Measurements from ENCODE around the gene PRKAG3.

The PRKAG3 gene

DNA sequence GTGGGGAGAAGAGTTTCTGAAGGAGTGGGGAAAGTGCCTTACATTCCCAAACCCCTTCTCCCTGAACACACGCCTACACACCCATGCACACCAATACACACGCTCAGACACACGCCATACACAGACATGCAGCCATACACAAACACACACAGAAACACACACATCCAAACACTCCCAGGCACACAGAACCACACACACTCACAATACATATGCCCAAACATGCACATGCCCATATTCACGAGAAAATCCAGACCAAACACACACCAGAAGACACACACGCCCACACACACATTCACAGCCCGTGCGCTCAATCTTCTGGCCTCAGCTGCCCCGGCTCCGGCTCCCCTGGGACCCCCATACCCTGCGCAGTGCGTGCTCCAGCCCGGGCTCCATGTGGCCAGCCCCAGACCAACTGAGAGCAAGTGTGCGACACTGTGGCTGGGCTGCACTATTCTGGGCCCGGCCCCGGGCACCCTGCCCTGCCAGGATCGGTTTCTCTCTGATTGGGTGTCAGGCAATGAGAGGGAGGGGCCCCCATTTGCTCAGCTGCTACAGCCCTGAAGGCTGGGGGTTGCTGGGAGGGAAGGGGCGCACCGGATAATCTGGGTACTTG, at the start of gene PRKAG3:
Gene PRKAG3 (minus strand): TSS at position 426 of the 613 bp plus-strand sequence.
- no peak for DNase-seq

DNA sequence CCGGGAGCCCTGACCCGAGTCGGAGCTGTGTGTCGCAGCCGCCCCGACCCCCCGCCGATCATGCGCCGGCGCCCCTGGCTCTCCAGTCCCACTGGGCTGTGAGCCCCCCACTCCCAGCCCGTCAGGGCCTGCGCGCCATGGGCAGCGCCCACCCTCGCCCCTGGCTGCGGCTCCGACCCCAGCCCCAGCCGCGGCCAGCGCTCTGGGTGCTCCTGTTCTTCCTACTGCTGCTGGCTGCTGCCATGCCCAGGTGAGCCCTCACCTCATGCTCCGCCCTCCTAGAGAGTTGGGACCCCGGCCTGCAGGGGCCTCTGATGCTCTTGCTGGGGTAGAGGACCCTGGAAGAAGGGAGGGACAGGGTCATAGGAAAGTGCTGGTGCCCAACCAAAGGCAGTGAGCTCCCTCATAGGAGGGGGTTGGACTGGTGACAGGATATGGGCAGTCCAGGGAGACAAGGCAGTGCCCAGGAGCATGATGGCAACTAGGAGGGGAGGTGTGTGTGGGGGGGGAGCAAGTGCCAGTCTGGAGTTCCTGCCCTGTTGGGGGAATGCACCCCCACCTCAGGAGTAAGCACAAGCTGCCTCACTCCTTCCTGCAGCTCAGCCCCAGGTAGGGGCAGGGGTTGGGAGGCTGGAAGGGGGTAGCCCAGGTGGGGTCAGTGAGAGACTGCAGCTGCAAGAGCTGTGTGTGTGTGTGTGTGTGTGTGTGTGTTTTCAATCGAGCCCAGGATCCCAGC, 49.4 kb upstream of the PRKAG3 start:
- DNase-seq = no peak

DNA sequence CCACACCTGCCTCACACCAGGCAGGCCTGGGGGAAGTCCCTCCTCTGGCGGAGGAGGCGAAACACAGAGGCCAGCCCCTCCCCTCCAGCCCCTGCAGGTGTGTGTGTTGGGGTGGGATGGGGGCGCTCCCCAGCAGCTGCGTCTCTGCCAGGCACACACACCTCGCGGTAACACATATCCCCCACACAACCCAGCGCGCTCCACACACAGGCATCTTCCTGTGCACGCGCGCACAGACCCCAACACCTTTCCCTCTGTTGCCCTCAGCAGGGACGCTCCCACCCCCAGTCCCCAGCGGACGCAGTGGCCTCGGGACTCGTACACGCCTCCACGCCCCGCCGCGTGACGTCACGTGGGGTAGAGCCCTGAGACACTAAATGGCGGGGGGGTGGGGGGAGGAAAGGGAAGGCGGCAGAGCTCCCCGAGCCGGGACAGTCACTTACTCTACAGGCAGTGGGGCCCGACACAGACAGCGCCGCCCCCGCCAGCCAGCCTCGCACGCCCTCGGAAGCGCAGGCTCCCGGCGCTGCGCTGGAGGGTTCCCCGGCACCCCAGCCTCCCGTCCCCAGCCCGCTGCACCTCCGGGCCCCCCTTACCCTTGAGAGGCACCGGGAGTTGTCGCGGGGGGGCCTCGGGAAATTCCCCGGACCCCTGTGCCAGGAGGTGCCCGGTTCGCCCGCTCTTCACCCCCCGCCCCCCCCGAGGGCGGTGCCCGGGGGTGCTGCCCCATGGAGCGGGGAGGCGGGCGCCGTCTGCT, 48.7 kb upstream of the PRKAG3 start, which contains the start of gene WNT10A:
Gene WNT10A (plus strand): TSS at position 751 of the 757 bp plus-strand sequence. CDS start 144 bp downstream, outside the sequence.
- no peak for DNase-seq

DNA sequence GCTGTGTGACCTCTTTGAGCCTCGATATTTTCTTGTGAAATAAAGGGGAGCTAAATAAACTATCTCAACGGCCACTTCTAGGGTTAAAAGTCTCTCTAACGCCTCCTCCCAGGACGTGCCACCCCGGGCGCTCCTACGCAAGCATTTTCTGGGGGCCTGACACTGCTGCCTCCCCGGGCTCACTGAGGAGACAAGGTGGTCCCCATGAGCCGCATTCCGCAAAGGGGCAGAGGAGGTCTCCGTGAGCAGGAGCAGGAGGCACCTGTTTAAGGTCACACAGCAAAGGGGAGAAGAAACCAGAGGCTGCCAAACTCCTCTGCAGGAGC, 48.1 kb upstream of the PRKAG3 start:
- DNase-seq = no peak

DNA sequence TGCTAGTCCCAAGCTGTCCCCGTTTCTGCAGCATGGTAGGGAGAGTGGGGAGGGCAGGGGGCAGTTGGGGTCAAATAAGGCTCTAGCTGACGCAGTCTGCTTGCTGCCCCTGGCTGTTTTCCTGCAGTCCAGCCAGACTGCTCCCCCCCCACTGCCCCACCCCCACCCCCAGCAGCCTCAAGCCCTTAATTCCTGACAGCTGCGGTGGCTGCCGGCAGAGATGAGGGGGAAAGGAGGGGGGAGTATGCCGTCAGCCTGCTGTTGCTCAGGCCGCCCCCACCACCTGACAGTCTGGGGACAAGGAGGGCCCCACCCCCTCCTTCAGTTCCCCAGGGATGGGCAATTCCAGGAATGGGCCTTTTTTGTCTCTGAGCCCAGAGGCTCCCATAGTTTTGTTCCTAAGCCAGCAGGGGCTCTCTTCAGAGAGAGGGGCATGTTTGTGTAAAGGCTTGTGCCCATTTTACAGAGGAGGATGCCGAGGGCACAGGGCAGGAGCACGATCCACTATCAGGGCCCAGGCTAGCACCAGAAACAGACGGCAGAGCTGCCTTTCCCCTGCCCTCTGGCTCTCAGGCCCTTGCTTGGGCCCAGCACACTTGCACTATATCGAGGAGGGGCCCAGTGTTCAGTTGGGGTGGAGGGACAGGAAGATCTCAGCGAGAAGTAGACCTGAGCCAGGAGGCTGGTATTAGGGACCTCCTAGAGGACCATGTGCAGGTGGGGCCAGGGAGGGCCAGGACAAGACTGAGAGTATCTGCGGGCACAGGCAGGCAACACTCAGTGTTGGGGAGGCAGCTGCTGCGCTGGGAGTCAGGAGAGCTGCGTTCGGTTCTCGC, 47.5 kb upstream of the PRKAG3 start:
- DNase-seq = no peak

DNA sequence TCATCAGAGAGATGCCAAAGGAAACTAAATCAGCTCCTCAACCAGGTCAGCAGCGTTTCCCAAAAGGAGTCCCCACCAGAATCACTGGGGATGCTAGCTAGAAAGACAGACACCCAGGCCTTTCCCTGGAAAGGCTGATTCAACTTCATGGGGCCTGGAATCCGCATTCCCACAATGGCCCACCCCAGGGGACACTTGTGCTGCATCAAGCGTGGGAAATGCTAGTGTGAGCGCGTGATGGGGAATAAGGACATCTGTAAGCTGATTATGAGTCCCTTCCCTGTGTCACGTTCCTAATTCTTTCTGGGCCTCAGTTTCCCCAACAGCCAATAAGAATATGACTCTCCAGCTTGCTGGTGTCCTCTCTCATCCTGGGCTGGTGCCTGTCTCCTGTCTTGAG, 46.9 kb upstream of the PRKAG3 start:
- no peak for DNase-seq

DNA sequence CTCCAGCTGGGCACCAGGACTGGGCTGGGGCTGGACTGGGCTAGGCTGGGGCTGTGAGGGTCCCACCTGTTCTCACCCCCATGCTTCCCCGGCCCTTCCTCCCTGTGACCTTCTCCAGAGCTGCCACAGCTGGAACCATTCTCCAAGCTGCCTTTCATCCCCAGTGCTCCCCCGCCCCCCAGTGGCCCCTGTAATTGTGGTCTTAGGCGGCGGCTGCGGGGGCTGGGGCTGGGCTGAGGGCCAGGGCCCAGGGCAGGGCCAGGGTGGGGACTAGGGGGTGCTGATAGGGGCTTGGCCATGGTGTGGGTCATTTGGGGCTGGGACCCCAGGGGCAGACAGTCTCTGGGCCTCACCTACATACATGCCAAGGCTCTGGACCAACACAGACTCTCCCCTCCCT, 46.3 kb upstream of the PRKAG3 start:
- DNase-seq = no peak

DNA sequence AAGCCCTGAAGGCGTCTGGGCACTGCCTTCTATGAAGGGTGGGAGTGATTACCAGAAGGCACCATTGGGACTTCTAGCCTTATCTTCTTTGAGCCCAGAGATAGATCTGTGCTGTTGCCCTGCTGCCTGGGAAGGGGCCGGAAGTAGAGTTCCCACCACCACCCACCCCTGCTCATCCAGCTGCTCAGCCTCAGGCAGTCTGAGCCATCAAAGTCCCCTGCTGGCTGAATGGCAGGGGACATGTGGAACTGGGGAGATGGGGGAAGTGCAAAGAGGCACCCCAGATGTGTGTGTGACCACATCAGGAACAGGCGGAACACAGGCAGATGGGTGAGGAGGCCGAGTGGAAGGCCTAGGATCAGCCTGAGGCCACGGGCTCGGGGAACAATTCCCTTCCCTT, 45.7 kb upstream of the PRKAG3 start:
- DNase-seq = no peak

DNA sequence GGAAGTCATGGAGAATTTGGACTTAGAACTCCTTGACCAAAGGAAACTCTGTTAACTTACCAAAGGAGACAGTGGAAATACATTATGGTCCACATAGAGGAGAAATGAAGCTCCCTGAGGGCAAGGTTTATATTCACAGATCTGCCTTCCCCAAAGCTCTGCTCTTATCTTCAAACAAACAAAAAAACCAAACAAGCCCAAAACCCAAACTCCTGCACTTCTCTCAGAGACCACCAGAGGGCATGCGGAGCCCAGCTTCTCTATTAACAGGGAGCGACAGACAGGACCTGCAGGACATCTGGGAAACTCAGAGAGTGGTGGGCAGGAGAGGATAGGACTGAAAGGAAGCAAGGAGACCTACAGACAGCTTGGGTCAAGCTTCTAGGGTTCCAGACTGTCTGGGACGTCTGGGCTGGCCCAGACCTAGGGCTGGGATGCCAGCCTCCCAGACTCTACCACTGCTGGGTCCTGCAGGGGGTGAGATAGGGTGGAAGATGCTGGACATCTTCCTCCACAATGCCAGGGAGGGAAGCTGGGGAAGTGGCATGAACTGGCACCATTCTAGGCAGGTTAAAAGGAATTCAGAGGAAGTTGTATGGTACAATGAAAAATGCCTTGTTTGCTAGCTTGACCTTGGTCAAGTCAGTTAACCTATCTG, 45.1 kb upstream of the PRKAG3 start:
- peak; percentile 22 for DNase-seq

DNA sequence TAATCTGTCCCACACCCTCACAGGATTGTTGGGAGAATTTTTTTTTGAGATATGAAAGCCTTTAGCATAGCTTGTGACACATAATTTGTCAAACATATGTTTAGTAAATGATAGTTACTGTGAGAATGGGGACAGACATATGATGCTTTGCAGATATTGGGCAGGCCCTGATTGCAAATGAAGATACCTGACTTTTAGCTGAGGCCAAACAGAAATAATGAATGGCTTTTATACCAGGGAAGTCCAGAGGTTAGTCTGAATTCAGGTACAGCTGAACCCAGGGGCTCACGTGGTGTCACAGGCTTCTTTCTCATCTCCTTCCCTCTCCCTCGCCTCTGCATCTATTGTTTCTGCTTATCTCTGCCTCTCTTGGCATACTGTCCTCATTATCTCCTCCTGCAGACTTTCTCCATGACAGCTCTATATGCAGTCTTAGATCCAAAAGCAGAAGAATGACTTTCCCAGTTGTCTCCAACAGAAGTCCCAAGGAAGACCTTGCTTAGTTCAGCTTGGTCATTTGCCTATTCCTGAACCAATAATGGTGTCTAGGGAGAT, 44.2 kb upstream of the PRKAG3 start:
- DNase-seq = no peak

DNA sequence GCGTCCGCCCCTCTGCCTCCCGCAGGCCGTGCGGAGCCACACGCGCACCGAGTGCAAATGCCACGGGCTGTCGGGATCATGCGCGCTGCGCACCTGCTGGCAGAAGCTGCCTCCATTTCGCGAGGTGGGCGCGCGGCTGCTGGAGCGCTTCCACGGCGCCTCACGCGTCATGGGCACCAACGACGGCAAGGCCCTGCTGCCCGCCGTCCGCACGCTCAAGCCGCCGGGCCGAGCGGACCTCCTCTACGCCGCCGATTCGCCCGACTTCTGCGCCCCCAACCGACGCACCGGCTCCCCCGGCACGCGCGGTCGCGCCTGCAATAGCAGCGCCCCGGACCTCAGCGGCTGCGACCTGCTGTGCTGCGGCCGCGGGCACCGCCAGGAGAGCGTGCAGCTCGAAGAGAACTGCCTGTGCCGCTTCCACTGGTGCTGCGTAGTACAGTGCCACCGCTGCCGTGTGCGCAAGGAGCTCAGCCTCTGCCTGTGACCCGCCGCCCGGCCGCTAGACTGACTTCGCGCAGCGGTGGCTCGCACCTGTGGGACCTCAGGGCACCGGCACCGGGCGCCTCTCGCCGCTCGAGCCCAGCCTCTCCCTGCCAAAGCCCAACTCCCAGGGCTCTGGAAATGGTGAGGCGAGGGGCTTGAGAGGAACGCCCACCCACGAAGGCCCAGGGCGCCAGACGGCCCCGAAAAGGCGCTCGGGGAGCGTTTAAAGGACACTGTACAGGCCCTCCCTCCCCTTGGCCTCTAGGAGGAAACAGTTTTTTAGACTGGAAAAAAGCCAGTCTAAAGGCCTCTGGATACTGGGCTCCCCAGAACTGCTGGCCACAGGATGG, 42.0 kb upstream of the PRKAG3 start:
- DNase-seq = no peak

DNA sequence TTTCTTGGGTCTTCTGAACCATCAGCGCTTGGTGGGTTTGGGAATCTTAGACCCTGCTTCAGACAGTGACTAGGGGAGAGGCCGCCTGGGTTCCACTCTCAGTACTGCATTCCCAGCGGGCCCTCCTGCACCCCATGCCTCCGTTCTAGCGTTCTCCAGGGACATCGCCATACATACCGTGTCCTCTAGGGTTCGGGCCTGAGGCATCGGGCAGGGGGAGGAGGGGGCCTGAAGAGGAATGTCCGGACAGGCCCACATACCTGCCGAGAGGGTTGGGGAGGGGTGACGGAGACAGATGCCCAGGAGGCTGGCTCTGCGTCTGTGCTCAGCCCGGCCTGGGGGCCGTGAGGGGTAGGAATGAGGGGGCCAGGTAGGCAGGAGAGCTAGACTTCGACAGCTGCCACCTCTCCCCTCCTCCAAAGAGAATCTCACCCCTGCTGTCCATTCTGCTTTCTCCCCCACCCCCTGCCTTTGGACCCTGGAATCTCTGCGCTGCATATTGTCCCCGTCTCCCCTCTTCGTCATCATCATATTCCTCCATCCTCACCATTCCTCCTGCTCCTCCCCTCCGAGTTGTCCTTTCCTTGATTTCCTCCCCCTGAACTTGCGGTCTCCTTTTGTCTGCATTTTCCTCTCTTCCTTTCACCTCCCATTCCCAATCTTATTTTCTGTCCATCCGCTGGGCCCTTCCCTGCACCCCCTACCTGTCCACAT, 41.2 kb upstream of the PRKAG3 start:
- no peak for DNase-seq

DNA sequence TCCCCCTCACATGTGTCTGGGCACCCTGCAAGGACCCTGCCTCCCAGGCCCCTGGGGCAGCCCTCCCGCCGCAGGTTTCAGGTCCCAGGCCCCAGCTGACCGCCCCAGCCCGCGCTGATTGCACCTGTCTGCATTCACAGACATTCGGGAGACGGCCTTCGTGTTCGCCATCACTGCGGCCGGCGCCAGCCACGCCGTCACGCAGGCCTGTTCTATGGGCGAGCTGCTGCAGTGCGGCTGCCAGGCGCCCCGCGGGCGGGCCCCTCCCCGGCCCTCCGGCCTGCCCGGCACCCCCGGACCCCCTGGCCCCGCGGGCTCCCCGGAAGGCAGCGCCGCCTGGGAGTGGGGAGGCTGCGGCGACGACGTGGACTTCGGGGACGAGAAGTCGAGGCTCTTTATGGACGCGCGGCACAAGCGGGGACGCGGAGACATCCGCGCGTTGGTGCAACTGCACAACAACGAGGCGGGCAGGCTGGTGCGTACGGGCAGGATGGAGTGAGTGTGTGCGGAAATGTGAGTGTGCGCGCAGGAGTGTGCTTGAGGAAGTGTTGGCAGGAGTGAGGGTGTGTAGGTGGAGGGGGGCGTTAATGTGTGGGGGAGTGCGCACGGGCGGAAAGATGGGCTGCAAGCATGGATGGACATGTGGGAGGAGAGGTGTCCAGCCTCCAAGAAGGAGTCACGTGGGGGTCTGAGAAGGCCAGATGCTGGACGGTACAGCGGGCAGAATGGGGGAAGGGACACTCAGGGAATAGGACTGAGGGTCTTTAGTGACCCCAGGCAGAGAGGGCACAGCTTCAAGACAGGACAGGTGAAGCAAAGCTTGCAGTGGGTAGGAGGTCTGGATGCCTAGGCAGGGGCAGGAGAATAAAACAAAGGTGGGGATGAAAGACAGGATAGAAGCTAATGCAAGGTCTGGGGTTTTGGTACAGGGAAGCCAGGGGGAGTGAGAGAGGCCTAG, 40.0 kb upstream of the PRKAG3 start:
- DNase-seq = no peak

DNA sequence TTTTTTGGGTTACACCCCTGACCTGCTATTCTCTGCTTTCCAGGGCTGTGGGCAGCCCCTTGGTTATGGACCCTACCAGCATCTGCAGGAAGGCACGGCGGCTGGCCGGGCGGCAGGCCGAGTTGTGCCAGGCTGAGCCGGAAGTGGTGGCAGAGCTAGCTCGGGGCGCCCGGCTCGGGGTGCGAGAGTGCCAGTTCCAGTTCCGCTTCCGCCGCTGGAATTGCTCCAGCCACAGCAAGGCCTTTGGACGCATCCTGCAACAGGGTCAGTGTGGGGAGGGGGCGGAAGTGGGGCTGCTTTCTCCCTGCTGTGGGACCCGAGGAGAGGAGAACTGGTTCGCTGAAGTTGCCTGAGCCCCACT, 39.4 kb upstream of the PRKAG3 start:
- DNase-seq = no peak

DNA sequence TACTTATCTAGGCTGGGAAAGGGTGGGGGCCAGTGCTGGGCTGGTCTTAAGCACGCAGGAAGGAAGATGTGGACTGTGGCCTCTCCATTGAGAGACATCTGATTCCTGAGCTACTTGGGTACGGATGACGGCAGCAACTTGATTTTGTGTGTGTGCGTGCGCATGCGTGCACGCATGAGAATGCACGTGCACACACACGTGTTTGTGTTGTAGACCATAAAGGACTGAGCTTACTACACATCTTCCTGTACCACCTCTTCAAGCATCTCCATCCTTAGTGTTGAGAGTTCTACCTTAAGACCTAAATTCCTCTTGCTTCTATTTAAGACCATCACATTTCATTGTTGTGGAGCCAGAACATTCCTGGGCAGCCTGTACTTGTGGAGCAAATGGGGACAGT, 37.5 kb upstream of the PRKAG3 start:
- no peak for DNase-seq

DNA sequence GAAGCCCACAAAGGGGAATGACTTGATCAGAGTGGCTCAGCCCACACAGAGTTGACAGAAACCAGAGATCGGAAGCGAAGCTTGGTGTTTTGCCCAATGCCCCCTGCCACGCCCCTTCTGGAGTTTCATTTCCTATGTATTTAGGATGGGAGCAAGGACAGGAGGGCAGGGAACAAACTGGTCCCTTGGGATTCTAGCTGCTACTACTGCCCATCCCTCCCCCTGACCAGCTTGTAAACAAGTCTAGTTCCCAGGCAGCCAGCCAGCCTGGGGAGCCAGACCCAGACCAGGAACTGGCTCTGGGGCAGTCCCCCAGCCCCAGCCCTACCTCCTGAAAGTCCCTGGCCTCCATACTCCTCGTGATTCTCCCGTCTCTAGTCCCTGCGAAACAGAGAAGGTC, 36.3 kb upstream of the PRKAG3 start:
- no peak for DNase-seq

DNA sequence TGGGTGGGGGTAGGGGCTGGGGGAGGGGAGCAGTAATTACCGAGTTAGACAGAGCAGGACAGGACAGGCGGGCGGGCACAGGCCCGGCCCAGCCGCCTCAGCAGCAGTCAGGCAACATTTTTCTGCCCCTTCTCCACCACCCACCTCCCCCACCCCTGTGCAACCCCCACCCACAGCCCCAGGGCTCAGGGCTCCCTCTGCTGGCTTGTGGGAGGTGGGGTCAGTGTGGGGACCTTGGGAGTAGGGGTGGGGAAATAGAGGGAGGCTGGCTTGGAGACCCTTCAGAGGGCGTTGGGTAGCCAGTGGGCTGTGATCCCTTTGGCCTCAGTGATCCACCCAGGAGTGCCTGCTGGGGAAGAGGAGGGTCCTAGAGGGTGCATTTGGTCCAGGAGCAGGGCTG, 34.4 kb upstream of the PRKAG3 start:
- DNase-seq = no peak

DNA sequence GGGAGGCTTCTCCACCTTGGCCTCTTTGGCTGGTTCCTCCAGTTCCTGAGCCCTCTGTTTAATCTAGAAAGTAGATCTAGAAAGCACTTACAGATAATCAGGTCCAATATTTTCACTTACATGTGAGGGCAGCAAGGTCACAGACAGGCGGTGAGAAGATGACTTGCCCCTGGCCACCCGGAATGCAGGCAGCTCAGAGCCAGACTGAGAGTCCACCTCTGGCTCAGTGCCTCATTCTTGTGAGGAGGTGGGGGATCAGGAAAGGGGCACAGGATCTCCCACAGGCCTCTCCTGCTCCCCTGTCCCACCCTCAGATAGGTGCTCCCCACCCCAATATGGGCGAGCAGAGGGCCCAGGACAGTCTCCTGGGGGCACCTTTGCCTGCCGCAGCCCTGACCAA, 33.8 kb upstream of the PRKAG3 start:
- DNase-seq = no peak

DNA sequence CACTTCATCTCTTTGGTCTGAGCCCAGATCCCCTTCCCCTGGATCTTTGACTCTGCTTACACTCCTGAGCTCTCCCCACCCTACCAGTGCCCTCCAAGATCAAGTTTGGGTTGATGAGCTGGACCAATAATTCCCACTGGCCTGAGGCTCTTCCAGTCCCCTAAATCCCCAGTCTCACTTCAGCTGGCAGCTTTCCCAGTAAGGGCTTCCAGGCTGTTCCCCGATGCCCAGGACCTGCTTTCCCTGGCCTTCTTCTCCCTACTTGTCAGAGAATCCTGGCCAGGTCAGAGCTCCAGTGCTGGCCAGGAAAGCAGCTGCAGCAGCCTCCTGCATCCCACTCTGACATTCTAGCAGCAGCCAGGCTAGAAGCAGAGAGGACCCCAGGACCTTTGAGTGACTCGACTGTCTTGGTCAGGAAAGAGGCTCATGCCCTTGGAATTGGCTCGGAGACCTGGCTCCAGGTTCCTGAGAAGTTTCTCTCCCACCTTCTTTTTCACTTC, 31.5 kb upstream of the PRKAG3 start:
- no peak for DNase-seq

All from NCI-H2029 (cell line).